ENCODE measurements around the gene NFYB.

NFYB gene

GRCh38 chr12:104143002-104143401 is 5.0 kb upstream of the NFYB start:
- FAIRE-seq (no peak), DNase-seq (ENCODE audit: insufficient read length, low spot score) (no peak)
- no peak for TF ChIP-seq CTCF (IDR thresholded peaks at IDR 0.05; ENCODE audit: insufficient read depth, missing control alignments)

- DNase-seq (ENCODE audit: insufficient read length, low spot score): no peak
- TF ChIP-seq CTCF (IDR thresholded peaks at IDR 0.05; ENCODE audit: insufficient read depth, missing control alignments): no peak
- FAIRE-seq: no peak
Measured at GRCh38 chr12:104142543-104142942, 4.5 kb upstream of the NFYB start.

GRCh38 chr12:104138797-104139152 is 765 bp upstream of the NFYB start:
- no peak for DNase-seq (ENCODE audit: insufficient read length, low spot score)
- FAIRE-seq: no peak
- TF ChIP-seq CTCF (IDR thresholded peaks at IDR 0.05; ENCODE audit: insufficient read depth, missing control alignments): no peak

- no peak for DNase-seq (ENCODE audit: insufficient read length, low spot score)
- TF ChIP-seq CTCF (IDR thresholded peaks at IDR 0.05; ENCODE audit: insufficient read depth, missing control alignments): no peak
- no peak for FAIRE-seq
Measured at GRCh38 chr12:104137001-104137901, 759 bp downstream of the NFYB start.

GRCh38 chr12:104136577-104136976 is 1.4 kb downstream of the NFYB start:
- FAIRE-seq: no peak
- no peak for TF ChIP-seq CTCF (IDR thresholded peaks at IDR 0.05; ENCODE audit: insufficient read depth, missing control alignments)
- no peak for DNase-seq (ENCODE audit: insufficient read length, low spot score)

- FAIRE-seq (no peak), DNase-seq (ENCODE audit: insufficient read length, low spot score) (no peak)
- no peak for TF ChIP-seq CTCF (IDR thresholded peaks at IDR 0.05; ENCODE audit: insufficient read depth, missing control alignments)
Measured at GRCh38 chr12:104134882-104135281, 3.1 kb downstream of the NFYB start.

- FAIRE-seq (no peak), DNase-seq (ENCODE audit: insufficient read length, low spot score) (no peak)
- TF ChIP-seq CTCF (IDR thresholded peaks at IDR 0.05; ENCODE audit: insufficient read depth, missing control alignments): no peak
Measured at GRCh38 chr12:104133866-104134265, 4.1 kb downstream of the NFYB start.
